Epidermal melanocyte (primary cell): Measurements from ENCODE around the gene TLNRD1.
A peak's percentile ranks its signal among the peaks of the same experiment; 100 is the strongest.
"Not testable (repeated sequence)": the region's sequence is repeated elsewhere in the genome, so short reads cannot be mapped to it uniquely, and the experiment has no call there.

Experiments used
- DNase-seq: peaks from one replicate; pipeline ENCODE4 v3.0.0; 2011; ENCODE audit warnings: low spot score; ENCODE audit not compliant: insufficient read length

The TLNRD1 gene

DNA sequence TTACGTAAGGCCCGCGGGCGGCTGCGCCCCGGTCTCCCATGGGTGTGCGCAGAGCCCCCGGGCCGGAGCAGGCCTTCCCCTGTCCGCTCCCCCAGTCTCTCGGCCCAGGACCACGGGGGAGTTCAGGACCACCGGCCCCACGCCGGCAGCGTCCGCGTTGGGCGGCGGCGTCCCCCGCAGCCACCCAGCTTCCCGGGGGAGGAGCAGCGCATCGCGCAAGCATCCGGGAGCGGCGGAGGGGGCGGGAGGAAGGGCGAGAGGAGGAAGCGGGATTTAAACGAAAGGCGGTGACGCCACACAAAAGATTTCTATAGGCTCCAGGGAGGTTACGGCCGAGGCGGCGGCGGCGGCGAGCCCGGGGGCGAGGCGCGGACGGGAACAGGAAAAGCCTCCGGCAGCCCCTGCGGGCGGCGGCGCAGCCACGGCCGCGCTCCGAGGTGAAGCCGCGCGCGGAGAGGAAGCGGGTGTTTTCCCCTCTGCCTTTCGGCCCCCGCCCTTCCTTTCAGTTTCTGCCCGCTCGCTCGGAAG is at the start of gene TLNRD1:
Gene TLNRD1 (plus strand): TSS at position 300 of the 528 bp plus-strand sequence. CDS start 1,349 bp downstream, outside the sequence.
- peak; percentile 71 for DNase-seq

DNA sequence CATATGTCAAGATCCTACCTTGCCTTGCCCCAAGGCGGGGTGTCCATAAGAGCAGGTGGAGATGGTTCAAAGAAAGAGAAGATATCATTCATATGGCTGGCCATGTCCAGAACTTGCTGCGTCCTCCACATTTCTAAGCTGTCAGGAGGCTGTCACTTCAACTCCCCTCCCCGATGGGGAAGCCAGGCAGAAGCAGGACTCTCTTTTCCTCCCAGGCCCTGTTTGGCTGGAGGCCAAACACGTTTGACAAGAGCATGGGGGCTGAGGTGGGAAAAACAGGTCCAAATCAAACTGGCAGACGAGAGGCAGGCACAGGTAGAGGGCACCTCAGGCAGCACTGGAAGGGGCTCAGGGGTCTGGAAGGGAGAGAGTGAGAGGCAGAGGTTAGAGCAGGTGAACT is 48.8 kb upstream of the TLNRD1 start:
- DNase-seq: no peak

DNA sequence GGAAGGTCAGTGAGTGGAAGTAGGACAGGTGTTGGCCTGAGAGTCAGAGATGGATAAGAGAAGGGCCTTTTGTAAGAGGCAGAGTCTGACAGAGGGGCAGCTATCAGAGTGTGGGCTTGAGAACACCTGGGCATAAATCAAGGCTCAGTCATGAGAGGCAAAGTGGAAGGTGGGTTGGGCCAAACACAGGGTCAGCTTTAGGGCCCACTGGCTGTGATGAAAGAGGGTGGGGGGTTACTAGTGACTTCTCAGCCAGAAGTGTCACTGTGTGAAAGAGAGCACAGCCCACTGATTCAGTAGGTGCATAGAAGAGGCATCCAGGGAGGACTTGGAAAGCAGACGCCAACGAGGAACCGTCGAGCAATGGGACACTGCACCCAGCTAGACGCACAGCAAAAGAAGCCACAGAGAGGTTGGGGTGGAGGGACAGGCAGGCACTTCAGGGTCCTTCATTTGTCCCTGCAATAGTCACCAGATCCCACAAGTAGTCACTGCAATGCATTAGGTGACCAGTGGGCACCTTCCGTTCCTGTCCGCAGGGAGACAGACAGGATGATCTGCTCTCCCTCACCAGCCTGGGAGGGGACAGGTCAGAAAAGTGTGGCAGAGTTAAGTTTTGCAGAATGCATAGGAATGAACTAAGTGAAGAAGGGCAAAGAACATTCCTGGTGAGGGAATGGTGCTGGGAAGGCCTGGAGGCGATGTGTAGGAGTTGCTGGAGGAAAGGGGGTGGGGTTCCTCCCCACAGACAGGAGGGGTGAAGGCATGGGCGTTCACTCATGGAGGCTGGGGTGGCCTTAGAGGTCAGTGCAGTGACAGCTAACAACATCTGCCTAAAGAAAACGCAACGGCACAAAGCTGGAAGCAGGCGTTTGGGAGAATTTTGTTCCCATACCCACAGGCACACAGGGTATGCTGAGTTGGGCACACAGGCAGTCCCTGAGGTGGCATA is 47.4 kb upstream of the TLNRD1 start:
- no peak for DNase-seq

DNA sequence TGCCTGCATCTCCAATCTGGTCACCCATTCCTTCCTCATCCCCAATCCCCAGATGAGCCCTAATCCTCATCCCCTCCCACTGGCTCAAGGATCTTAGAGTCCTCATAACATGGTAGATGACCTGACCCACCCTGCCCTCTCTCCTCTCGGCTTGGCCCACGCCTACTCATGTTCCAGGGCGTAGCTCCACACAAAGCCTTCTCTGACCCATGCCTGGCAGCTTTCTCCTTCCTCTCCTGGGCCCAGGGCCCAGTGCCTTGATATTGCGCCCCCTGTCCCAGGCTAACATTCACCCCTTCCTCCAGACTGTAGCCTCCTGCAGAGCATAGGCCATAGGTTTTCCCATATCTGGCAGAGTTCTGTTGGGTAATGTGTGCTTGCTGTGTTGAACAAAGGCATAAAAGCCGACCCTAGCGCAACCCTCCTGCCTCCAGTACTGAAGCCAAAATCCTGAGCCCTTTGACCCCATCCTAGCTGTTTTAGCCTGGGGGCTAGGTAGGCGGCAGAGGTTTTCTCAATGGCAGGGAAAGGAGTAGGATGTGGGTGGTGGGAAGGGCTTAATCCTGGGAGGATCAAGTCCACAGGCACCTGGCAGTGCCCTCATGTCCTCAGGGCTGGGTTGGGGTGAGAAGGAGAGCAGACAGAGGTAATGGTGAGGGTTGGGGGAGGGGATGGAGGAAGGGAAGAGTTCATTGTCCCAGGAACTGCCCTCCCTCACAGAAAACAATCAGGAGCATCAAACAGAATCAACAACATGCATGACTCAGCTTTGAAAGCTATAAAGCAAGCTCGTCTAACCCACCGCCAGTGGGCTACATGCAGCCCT is 46.6 kb upstream of the TLNRD1 start:
- no peak for DNase-seq

DNA sequence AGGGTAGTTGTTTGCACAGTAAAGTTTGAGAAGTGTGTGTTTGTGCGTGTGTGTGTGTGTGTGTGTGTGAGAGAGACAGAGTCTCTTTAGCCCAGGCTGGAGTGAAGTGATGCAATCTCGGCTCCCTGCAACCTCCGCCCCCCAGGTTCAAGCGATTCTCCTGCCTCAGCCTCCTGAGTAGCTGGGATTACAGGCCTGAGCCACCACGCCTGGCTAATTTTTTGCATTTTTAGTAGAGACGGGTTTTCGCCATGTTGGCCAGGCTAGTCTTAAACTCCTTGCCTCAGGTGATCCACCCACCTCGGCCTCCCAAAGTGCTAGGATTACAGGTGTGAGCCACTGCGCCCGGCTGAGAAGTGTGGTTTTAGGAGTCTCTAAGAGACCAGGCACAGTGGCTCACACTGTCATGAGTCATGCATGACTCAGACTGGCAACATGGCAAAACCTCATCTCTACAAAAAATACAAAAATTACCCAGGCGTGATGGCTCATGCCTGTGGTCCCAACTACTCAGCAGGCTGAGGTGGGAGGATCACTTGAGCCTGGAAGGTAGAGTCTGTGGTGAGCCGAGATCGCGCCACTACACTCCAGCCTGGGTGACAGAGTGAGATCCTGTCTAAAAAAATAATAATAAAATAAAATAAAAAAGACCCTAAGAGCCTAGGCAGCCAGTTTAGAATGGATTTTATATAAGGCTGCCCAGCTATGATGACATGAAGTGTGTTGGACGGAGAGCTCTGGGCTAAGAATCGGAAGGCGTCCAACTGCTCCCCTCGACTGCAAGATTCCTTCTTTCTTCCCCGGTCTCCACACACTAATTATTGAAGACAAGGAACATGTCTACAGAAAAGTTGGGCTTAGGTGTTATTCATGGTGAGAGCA is 44.9 kb upstream of the TLNRD1 start:
- DNase-seq: not testable (repeated sequence)

DNA sequence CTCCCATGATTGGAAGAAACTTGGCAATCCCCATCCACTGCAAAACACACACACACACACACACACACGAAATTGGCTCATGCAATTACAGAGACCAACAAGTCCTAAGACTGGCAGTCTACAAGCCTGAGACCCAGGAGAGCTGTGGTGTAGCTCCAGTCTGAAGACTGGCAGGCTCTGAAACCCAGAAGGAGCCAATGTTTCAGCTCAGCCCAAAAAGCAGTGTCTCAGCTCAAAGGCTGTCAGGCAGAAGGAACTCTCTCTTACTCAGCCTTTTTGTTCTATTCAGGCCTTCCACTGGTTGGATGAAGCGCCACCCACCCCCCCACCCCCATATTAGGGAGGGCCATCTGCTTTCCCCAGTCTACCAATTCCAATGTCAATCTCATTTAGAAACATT is 43.2 kb upstream of the TLNRD1 start:
- no peak for DNase-seq

DNA sequence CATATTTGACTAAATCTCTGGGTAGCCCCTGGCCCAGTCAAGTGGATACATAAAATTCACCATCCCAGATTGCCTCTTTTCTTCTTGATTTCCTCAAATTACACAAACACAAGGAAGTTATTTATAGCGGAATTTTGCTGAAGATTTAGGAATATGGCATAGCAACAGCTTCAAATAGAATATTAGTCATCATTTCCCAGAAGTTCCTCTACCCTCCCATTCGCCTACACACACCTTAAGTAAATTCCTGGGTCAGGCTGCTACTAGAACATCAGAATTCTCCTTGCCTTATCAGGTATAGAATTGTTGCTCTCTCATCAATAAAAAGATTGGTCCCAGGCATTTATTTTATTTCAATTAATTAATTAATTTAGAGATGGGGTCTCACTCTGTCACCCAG is 42.7 kb upstream of the TLNRD1 start:
- no peak for DNase-seq

DNA sequence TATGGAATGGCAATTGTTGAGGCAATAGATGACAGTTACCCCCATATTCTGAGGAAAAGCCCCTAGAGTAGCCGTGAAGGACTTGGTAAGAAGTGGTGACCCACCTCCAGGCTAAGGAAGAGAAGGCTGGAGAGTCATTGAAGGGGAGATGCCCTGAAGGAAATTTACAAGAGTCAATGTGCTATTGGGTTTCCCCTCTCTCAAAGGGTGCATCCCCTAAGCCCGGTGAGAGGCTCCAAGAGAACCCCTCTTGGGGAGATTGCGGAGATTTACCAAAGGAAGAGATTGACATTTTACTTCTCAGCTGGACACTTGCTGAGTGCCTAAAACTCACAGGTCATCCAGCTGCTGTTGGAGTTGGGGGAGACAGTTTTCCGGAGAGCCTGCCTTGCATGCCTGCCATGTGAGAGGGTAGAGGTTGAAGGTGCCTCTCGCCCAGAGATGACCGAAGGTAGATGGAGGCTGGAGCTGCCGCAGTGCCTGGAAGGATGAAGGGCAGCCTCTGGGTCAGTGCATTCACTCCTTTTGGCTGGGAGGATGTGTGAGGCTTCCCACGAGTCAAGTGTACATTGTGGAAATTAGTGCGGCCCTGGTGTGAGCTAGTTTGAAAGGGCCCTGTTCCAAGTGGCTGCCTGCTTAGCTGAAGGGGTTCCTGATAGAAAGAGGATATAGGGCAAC is 41.8 kb upstream of the TLNRD1 start:
- no peak for DNase-seq

DNA sequence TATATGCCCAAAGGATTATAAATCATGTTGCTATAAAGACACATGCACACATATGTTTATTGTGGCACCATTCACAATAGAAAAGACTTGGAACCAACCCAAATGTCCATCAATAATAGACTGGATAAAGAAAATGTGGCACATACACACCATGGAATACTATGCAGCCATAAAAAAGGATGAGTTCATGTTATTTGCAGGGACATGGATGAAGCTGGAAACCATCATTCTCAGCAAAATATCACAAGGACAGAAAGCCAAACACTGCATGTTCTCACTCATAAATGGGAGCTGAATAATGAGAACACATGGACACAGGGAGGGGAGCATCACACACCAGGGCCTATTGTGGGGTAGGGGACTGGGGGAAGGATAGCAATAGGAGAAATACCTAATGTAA is 35.3 kb upstream of the TLNRD1 start:
- not testable (repeated sequence) for DNase-seq

DNA sequence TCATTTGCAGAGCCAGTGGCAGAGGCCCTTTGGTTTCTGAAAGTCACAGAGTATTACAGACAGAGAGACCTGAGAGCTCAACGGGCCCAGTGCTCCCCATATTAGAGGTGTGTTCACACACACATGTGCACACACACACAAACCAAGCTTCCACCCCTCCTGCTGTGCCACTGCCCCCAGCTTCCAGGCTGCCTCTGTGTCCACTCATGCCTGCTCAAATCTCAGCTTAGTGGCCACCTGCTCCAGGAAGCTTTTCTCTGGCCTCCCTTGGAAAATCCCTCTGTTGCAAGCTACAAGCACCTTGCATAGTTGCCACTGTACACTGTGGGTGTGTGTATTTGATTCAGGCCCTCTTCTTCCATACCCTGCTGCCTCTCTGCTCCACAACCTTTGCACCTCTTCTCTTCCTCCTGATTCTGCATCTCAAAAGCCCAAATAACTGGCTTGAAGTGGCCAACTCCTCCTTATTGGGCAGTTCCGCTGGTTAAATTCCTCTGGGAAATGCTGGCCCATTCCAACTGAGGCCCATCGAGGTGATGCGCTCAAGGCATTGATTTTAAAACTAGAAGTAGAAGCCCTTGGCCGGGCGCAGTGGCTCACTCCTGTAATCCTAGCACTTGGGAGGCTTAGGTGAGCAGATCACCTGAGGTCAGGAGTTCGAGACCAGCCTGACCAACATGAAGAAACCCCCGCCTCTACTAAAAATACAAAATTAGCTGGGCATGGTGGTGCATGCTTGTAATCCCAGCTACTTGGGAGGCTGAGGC is 34.1 kb upstream of the TLNRD1 start:
- no peak for DNase-seq

DNA sequence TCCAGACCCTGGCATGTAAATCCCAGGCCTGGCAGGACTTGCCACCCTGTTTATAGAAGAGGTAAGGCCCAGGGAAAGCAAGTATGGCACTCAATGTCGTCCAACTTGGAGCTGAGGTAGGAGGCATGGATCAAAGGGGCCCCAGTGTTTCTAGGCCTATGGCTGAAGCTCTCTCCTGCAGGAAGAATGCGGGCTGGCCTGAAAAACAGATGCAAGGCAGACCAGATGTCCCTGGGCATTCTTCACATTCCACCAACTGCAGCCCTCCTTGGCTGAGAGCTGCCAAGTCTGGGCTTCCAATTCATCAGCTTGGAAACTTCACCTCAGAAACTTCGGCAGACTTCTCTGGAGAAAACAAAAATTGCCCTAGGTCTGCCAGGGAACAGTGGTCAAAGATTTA is 33.3 kb upstream of the TLNRD1 start:
- DNase-seq: peak; percentile 73

DNA sequence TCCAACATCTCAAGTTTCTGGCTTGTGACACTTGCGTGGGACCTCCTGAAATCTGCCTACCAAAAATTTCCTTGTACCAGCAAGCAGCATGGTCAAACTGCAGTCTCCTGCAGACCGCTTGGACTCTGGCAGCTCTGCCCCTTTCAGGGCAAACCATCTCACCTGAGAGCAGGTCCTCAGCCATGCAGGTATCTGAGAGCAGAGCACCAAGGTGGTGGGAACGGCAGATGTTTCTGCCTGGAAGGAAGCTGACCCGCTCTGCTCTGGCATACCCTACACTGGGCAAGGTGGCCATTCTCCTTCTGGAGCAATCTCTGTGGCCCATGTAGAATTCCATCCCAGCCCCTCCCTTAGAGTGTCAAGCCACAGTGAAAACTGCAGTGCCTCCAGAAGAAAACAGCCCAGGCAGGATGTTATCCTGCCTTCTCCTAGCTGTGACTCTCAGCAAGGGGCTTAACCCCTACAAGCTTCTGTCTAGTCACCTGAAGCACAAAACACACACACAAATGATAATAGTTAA is 32.7 kb upstream of the TLNRD1 start:
- no peak for DNase-seq

DNA sequence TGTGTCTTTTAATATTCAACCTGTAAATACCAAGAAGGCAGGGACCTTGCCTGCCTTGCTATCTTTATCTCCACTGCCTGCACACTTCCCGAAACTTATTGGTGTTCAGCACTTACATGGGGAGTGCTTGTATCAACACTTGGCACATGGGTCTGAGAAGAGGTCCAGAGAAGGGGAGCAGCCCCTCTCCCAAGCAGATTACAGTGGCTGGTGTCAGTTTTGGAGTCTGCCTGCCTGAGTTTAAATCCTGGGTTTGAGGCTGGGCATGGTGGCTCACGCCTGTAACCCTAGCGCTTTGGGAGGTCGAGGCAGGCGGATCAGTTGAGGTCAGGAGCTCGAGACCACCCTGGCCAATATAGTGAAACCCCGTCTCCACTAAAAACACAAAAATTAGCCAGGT is 31.4 kb upstream of the TLNRD1 start:
- no peak for DNase-seq

DNA sequence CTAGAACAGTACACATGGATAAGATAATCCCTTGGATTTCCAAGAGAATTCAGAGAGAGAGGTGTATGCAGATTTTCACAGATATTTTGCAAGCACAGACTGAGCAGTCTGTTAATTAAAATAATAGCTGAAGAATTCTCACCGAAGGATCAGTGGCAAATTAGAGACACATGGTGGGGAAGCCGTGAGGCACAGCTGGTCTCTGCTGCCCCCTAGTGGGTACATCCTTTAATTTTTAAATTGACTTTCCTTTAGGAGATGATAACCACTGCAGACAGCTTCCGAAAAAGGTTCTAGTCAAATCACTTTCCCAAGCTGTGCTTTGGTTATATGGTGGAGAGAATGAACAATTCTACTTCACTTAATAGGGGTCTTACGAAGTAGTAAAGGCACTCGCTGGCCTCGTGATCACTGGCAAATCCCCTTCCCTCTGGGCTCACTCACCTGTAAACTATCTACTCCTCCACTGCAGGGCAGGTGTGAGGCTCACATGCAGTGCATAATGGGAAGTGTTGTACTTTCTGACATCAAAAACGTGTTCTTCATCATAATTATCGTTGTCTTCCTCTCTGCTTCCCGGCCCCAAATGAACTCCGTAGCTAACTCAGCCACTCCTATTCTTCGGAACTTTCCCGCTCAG is 30.6 kb upstream of the TLNRD1 start:
- DNase-seq: peak; percentile 65

DNA sequence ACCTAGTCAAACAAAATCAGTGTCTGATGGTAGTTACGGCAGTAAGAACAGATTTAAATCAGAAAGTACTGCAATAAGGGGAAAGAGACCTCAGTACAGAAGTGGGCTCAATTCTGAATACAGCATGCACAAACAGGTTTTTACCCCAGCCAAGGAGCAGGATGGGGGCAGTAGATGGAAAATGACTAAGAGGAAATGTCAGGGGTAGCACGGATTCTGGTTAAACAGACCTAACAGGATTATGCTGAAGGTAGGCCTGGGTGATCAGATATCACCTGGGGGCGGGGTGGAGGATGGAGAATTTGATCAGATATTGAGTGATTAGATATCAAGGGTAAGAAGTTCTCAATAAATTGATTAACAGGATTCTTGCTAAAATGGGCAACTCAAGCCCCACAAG is 30.1 kb upstream of the TLNRD1 start:
- DNase-seq: no peak

DNA sequence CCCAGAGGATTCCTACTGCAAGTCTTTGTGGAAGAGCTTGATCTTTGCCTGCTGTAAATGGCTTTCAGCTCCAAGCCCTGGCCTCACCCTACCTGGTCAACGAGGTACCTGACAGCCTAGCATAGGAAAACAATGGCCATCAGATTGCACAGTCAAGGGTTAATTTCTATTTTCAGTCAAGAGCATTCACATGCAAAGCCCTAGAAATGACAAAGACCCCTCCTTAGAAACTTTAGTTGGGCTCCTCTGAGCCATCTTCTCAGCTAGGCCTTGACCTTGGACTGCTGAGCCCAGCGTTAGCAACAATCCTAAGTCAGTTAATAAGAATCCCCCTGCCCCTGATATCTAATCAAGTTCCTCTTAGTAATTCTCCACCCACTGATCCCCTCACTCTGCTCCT is 29.6 kb upstream of the TLNRD1 start:
- DNase-seq: no peak

DNA sequence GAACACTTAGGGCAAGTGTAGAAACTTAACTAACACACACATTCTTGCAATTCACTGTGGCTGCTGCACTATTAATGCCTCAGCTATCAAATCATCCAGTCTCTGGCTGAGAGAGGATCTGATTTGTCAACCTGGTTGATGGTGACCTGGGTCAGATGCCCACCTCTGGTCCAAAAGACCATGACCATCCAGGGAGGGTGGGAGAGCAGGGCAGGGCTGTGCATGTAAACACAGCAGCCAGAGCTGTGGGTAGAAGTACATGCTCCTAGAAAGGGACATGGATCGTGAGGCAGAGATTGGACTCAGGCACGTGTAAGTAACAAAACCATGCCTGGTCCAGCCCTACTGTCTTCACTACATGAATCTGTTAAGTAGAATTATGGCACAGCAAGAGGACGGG is 28.4 kb upstream of the TLNRD1 start:
- DNase-seq: no peak

DNA sequence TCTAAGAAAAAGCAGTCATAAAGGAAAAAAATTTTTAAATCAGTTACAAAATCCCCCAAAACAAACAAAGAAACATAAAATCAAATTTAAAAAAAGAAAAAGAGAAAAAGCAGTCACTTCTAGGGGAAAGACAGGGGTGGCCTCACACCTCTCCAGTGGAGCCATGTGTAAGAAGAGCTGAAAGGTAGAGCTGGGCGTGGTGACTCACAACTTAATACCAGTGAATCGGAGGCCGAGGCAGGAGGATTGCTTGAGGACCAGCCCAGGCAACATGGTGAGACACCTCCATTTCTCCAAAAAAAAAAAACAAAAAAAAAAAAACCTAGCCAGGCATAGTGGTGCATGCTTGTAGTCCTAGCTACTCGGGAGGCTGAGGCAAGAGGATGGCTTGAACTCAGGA is 25.8 kb upstream of the TLNRD1 start:
- no peak for DNase-seq

DNA sequence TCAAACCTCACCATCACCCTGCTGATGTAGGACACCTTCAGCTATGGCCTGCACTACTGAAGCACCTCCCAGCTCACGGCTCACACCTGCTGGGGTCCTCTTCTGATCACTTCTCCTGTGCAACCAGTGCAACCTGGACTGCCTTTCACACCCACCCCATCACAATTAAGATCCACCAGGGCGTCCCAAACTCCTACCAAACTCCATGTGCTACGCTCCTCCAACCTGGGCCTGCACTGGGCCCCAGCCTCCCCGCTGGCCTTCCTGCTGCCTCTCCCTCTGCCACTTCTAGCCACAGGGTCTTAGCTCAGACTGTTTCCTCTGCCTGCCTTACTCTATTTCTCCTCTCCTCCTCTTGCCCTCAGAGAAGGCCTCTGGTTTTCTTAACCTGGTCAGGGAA is 23.9 kb upstream of the TLNRD1 start:
- no peak for DNase-seq
